Parathyroid adenoma (tissue), 2 donors: ENCODE data around the gene TMIGD2.

ENCODE experiments used
- H2AFZ ChIP-seq: fragments of 300-600 bp; sonication (generic); one replicate; pipeline ENCODE4 v1.7.0; 2017; ENCODE audit warnings: antibody characterized with exemption, mild to moderate bottlenecking
- H3K27ac ChIP-seq: fragments of 300-600 bp; sonication (generic); one replicate; pipeline ENCODE4 v1.7.0; 2017
- H3K27me3 ChIP-seq: fragments of 300-600 bp; sonication (generic); one replicate; pipeline ENCODE4 v1.7.0; 2017; ENCODE audit warnings: low read length; ENCODE audit not compliant: control insufficient read depth, insufficient read depth
- H3K36me3 ChIP-seq: fragments of 300-600 bp; sonication (generic); one replicate; pipeline ENCODE4 v1.7.0; 2017; ENCODE audit warnings: low read length; ENCODE audit not compliant: control insufficient read depth, insufficient read depth
- H3K4me1 ChIP-seq: fragments of 300-600 bp; sonication (generic); one replicate; pipeline ENCODE4 v1.7.0; 2017; ENCODE audit warnings: control low read depth
- H3K4me2 ChIP-seq: fragments of 300-600 bp; sonication (generic); one replicate; pipeline ENCODE4 v1.7.0; 2017; ENCODE audit warnings: low read length
- H3K4me3 ChIP-seq: fragments of 300-600 bp; sonication (generic); one replicate; pipeline ENCODE4 v1.7.0; 2017; ENCODE audit warnings: low read depth, low read length
- H3K79me2 ChIP-seq: fragments of 300-600 bp; sonication (generic); one replicate; pipeline ENCODE4 v1.7.0; 2017; ENCODE audit warnings: control low read depth
- H3K9ac ChIP-seq: fragments of 300-600 bp; sonication (generic); one replicate; pipeline ENCODE4 v1.7.0; 2017; ENCODE audit warnings: mild to moderate bottlenecking
- H3K9me3 ChIP-seq: fragments of 300-600 bp; sonication (generic); one replicate; pipeline ENCODE4 v1.7.0; 2017; ENCODE audit warnings: low read length; ENCODE audit not compliant: control insufficient read depth
- TF ChIP-seq, protein P1 (sequence below): fragments of 300-600 bp; sonication (generic); IDR thresholded peaks from one replicate; pipeline ENCODE4 v1.7.0; 2017; ENCODE audit warnings: antibody characterized with exemption, mild to moderate bottlenecking
- donor health status: primary hyperparathyroidism.

TMIGD2 gene

DNA sequence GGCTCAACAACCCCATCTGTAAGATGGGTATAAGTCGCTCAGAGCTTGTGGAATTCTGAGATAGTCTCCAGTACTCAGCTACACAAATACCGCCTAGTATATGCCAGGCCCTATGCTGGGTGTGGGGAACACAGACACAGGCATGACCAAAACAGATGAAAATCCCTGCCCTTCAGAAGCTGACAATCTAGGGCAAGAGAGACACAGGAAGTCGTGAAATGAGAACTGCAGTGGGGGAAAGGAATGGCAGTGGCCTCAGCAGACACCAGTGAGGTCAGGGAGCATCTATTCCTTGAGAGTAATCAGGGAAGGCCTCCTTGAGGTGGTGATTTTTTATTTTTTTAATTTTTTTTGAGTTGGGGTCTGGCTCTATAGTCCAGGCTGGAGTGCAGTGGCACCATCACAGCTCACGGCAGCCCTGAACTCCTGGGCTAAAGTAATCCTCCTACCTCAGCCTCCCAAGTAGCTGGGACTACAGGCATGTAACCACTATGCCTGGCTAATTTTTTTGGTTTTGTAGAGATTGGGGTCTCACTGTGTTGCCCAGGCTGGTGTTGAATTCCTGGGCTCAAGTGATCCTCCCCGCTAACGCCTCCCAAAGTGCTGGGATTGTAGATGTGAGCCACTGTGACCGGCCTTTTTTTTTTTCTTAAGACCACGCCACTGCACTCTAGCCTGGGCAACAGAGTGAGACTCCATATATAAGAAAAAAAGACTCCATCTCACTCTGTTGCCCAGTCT lies 3.2 kb downstream of the TMIGD2 start:
- TF ChIP-seq, protein P1, sequence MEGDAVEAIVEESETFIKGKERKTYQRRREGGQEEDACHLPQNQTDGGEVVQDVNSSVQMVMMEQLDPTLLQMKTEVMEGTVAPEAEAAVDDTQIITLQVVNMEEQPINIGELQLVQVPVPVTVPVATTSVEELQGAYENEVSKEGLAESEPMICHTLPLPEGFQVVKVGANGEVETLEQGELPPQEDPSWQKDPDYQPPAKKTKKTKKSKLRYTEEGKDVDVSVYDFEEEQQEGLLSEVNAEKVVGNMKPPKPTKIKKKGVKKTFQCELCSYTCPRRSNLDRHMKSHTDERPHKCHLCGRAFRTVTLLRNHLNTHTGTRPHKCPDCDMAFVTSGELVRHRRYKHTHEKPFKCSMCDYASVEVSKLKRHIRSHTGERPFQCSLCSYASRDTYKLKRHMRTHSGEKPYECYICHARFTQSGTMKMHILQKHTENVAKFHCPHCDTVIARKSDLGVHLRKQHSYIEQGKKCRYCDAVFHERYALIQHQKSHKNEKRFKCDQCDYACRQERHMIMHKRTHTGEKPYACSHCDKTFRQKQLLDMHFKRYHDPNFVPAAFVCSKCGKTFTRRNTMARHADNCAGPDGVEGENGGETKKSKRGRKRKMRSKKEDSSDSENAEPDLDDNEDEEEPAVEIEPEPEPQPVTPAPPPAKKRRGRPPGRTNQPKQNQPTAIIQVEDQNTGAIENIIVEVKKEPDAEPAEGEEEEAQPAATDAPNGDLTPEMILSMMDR = no peak
- Histone ChIP-seq H3K27me3 (no peaks in the 10 kb centered on the region), H3K9ac (no peak overlapping the region), H3K9me3 (no peaks in the 10 kb centered on the region), H3K79me2 (no peaks in the 10 kb centered on the region), H3K36me3 (no peaks in the 10 kb centered on the region), H3K4me2 (no peak overlapping the region), H2AFZ (no peak overlapping the region), H3K4me1 (no peaks in the 10 kb centered on the region), H3K4me3 (no peak overlapping the region), H3K27ac (no peak overlapping the region)

DNA sequence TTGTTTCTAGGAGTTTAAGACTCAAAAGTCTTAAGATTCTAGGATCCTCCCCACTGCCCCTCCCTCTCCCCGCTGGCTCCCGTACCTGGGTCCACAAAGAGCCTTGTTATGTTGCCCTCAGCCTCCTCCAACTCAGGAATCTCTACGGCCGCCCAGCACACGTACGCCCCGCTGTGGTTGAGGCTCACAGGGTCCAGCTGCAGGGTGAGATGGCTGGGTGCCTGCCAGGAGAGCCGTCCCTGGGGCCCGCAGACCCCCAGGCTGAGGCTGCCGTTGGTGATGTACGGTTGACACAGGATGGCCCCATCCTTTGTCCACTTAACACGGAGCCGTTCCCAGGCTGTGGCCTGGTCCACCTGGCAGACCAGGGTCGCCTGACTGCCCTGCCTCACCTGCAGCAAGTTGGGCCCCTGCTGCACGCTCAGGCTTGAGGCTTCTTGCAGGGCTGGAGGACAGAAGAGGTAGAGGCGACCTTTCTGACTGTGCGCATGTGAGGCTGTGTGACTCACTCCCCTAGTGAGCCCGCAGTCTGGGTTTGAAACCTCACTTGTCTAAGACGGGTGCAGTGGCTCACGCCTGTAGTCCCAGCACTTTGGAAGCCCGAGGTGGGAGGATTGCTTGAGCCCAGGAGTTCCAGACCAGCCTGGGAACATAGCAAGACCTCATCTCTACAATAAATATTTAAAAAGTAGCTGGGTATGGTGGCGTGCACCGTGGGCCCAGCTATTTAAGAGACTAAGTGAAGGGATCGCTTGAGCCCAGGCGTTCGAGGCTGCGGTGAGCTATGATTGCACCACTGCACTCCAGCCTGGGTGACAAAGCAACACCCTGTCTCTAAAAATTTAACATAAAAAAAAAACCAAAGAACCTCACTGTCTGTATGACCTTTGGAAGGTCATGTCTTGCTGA lies 4.0 kb downstream of the TMIGD2 start:
- no peak overlapping the region for H3K27ac ChIP-seq
- no peaks in the 10 kb centered on the region for H3K9me3 ChIP-seq
- no peaks in the 10 kb centered on the region for H3K79me2 ChIP-seq
- H3K4me2 ChIP-seq = no peak overlapping the region
- no peaks in the 10 kb centered on the region for H3K27me3 ChIP-seq
- no peaks in the 10 kb centered on the region for H3K36me3 ChIP-seq
- H3K4me3 ChIP-seq = no peak overlapping the region
- no peaks in the 10 kb centered on the region for H3K4me1 ChIP-seq
- H2AFZ ChIP-seq = no peak overlapping the region
- H3K9ac ChIP-seq = no peak overlapping the region
- TF ChIP-seq, protein P1 = no peak

DNA sequence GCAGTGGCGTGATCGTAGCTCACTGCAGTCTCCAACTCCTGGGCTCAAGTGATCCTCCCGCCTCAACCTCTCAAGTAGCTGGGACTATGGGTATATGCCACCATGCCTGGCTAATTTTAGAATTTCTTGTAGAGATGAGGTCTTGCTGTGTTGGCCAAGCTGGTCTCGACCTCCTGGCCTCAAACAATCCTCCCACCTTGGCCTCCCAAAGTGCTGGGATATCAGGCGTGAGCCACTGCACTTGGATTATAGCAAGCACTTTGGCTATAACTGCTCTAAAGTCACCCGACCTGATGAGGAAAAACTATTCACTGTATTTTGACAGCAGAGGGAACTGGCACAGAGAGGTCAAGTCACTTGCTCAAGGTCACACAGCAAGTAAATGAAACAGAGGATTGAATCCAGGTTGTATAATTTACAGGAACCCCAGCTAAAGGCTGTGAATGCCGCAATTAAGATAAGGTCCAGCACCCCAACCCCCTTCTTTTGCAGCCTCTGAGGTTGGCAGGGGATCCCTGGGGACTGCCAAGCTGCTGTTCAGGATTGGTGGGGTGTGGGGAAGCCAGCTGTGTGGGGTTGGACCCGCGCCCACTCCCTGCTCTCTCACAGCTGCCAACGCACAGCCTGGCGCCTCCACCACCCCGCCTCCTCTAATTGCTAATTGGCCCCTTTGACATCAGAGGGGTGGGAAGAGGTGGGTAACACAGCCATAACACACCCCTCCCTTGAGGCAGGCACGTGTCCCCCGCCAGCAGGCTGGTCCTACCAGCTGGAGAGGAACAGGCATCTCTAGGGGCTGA lies 6.0 kb downstream of the TMIGD2 start:
- Histone ChIP-seq H3K9ac (no peak overlapping the region), H3K27ac (no peak overlapping the region), H3K27me3 (no peaks in the 10 kb centered on the region), H3K4me1 (no peaks in the 10 kb centered on the region), H2AFZ (no peak overlapping the region), H3K36me3 (no peaks in the 10 kb centered on the region), H3K79me2 (no peaks in the 10 kb centered on the region), H3K9me3 (no peaks in the 10 kb centered on the region), H3K4me3 (no peak overlapping the region), H3K4me2 (no peak overlapping the region)
- TF ChIP-seq, protein P1 = no peak

DNA sequence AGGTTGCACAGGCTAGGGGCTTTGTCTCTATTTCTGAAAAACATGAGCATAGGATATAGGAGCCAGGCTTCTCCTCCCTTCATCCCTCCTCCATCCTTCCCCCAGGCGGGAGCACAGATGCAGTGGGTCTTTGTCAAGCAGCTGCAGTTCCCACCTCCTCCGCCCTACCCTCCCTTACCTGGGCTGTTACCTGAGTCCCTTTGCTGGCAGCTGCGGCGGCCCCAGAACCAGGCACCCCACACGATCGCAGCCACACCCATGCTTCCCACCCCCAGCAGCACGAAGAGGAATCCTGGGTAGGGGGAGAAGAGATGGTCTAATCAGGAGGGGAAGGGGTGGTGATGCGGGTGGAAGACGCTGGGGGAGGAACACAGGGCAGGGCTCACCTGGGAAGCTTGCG lies 7.8 kb downstream of the TMIGD2 start:
- H3K27me3 ChIP-seq = no peaks in the 10 kb centered on the region
- no peaks in the 10 kb centered on the region for H3K4me1 ChIP-seq
- no peak overlapping the region for H3K4me2 ChIP-seq
- TF ChIP-seq, protein P1 = no peak
- no peak overlapping the region for H3K27ac ChIP-seq
- no peaks in the 10 kb centered on the region for H3K36me3 ChIP-seq
- H3K9ac ChIP-seq = no peak overlapping the region
- no peak overlapping the region for H3K4me3 ChIP-seq
- no peaks in the 10 kb centered on the region for H3K79me2 ChIP-seq
- no peak overlapping the region for H2AFZ ChIP-seq
- H3K9me3 ChIP-seq = no peaks in the 10 kb centered on the region
